HepG2 (cell line): ENCODE data around the gene KIAA1549. TPM values are rescaled to one million over a fixed set of nuclear protein-coding genes. Genes with fewer than 3 reads are reported as not detected.

Experiments used
- ATAC-seq: fragments of 200-7000 bp; cut with Tn5 transposase; 3 replicates; pipeline ENCODE4 v1.9.1; 2020; ENCODE audit warnings: mild to moderate bottlenecking, moderate library complexity
- BruUV-seq: library from RNA; stranded (reverse); fragments of 400-500 nt; replicated peaks from 2 replicates; lab custom pipeline; 2021; lab: Mats Ljungman, UMichigan
- CTCF ChIA-PET: fragments of 300-600 bp; formaldehyde crosslinking; extraction: SDS; loops from one replicate; lab custom pipeline; 2021; ENCODE audit warnings: low total read pairs, inconsistent platforms, low intra/inter-chr PET ratio; lab: Yijun Ruan, JAX
- POLR2A ChIA-PET: fragments of 350-600 bp; sonication (Branson Sonifier 250); formaldehyde crosslinking; loops from one replicate; lab custom pipeline; 2020; ENCODE audit warnings: antibody characterized with exemption, inconsistent platforms; lab: Yijun Ruan, JAX
- DNase-seq: peaks from one replicate; pipeline ENCODE4 v3.0.0-alpha.2; 2015; ENCODE audit warnings: low spot score
- FAIRE-seq: peaks from 3 replicates; lab custom pipeline; 2011; peaks lifted over from hg19 to GRCh38; lab: Jason Lieb, UNC
- H2AFZ ChIP-seq: one replicate; pipeline ENCODE4 v1.6.1; 2011; ENCODE audit warnings: low read length, inconsistent platforms
- H3K27ac ChIP-seq: fragments of 300-600 bp; 3 replicates; pipeline ENCODE4 v1.8.0; 2011; ENCODE audit warnings: mixed run types, mild to moderate bottlenecking, mixed read lengths, low read length, inconsistent platforms; ENCODE audit not compliant: insufficient read depth; ENCODE audit errors: extremely low read length
- H3K27me3 ChIP-seq, 2 experiments: fragments of 200-600 bp in 1 of 2; 2 replicates in 1 of 2; 3 replicates in 1 of 2; pipeline versions ENCODE4 v1.6.0 to v1.8.0; 2011; ENCODE audit warnings: low read length in 2 of 2, mild to moderate bottlenecking in 2 of 2, moderate library complexity in 2 of 2, inconsistent platforms in 1 of 2; ENCODE audit not compliant: insufficient read depth in 2 of 2, control insufficient read depth in 1 of 2
- H3K36me3 ChIP-seq, 2 experiments: fragments of 200-600 bp in 1 of 2; replicated peaks in 1 of 2; 2 replicates in 1 of 2; 3 replicates in 1 of 2; pipeline versions ENCODE4 v1.5.1 to v1.8.0; 2011; ENCODE audit warnings: low read length in 2 of 2, inconsistent platforms in 1 of 2; ENCODE audit not compliant: insufficient read depth in 2 of 2, control insufficient read depth in 1 of 2
- H3K4me1 ChIP-seq: 2 replicates; pipeline ENCODE4 v1.5.1; 2012; ENCODE audit warnings: low read length, inconsistent platforms; ENCODE audit not compliant: insufficient read depth
- H3K4me2 ChIP-seq: 2 replicates; pipeline ENCODE4 v1.6.0; 2011; ENCODE audit warnings: low read depth, low read length, inconsistent platforms
- H3K4me3 ChIP-seq, 3 experiments: fragments of 200-600 bp in 1 of 3; sonication (generic), shearing (Covaris generic) in 1 of 3; replicated peaks in 1 of 3; 2 replicates each; pipeline ENCODE4 v1.5.1; 2011 to 2016; ENCODE audit warnings: low read length in 3 of 3, inconsistent platforms in 2 of 3, low read depth in 2 of 3, mild to moderate bottlenecking in 2 of 3, control low read depth in 1 of 3, mixed read lengths in 1 of 3; ENCODE audit not compliant: insufficient read depth in 1 of 3
- H3K79me2 ChIP-seq: one replicate; pipeline ENCODE4 v1.6.1; 2011; ENCODE audit warnings: low read length, inconsistent platforms; ENCODE audit not compliant: insufficient read depth
- H3K9ac ChIP-seq: 2 replicates; pipeline ENCODE4 v1.6.0; 2011; ENCODE audit warnings: mild to moderate bottlenecking, low read depth, low read length, inconsistent platforms; ENCODE audit not compliant: insufficient read depth
- H3K9me3 ChIP-seq: 2 replicates; pipeline ENCODE4 v1.5.1; 2012; ENCODE audit warnings: mild to moderate bottlenecking, low read length
- H4K20me1 ChIP-seq: 2 replicates; pipeline ENCODE4 v1.6.0; 2011; ENCODE audit warnings: inconsistent platforms, mild to moderate bottlenecking, low read length, moderate library complexity; ENCODE audit not compliant: insufficient read depth
- BRCA1 ChIP-seq: sonication (generic); formaldehyde crosslinking; IDR thresholded peaks from 2 replicates; pipeline ENCODE4 v1.4.0; 2020; ENCODE audit warnings: missing genetic modification reagents
- BRD4 ChIP-seq: sonication (generic); formaldehyde crosslinking; IDR thresholded peaks from 2 replicates; pipeline ENCODE4 v1.4.0; 2020; ENCODE audit warnings: missing genetic modification reagents
- CC2D1A ChIP-seq: sonication (generic); formaldehyde crosslinking; IDR thresholded peaks from 2 replicates; pipeline ENCODE4 v1.8.1; 2023; ENCODE audit warnings: mild to moderate bottlenecking, missing genetic modification reagents
- DPF2 ChIP-seq: sonication (generic); formaldehyde crosslinking; IDR thresholded peaks from 2 replicates; pipeline ENCODE4 v1.4.0; 2020; ENCODE audit warnings: mild to moderate bottlenecking, low read depth, missing genetic modification reagents, borderline replicate concordance
- GPN1 ChIP-seq: sonication (generic); formaldehyde crosslinking; IDR thresholded peaks from 2 replicates; pipeline ENCODE4 v1.5.1; 2020; ENCODE audit warnings: missing genetic modification reagents, borderline replicate concordance
- KDM3A ChIP-seq: IDR thresholded peaks from 2 replicates; pipeline ENCODE4 v1.6.1; 2018; ENCODE audit warnings: low read depth, missing compliant biosample characterization
- KMT2B ChIP-seq: IDR thresholded peaks from 2 replicates; pipeline ENCODE4 v1.6.1; 2016; ENCODE audit warnings: missing genetic modification reagents, missing compliant biosample characterization
- NFYC ChIP-seq: IDR thresholded peaks from 2 replicates; pipeline ENCODE4 v1.6.1; 2016; ENCODE audit warnings: missing genetic modification reagents, missing compliant biosample characterization
- NRL ChIP-seq: sonication (generic); formaldehyde crosslinking; IDR thresholded peaks from 2 replicates; pipeline ENCODE4 v1.5.0; 2020; ENCODE audit warnings: missing genetic modification reagents, mild to moderate bottlenecking, moderate library complexity, borderline replicate concordance
- PCBP1 ChIP-seq: fragments of 200-400 bp; formaldehyde crosslinking; IDR thresholded peaks from 2 replicates; pipeline ENCODE4 v1.6.1; 2017; ENCODE audit warnings: mild to moderate bottlenecking, low read depth, low read length, borderline replicate concordance
- SNAI1 ChIP-seq: sonication (generic); formaldehyde crosslinking; IDR thresholded peaks from 2 replicates; pipeline ENCODE4 v1.5.0; 2020; ENCODE audit warnings: mild to moderate bottlenecking, missing genetic modification reagents, borderline replicate concordance
- SP4 ChIP-seq: sonication (generic); formaldehyde crosslinking; IDR thresholded peaks from 2 replicates; pipeline ENCODE4 v1.8.1; 2023; ENCODE audit warnings: mild to moderate bottlenecking, missing genetic modification reagents
- ZNF333 ChIP-seq: sonication (generic); formaldehyde crosslinking; IDR thresholded peaks from 2 replicates; pipeline ENCODE4 v1.4.0; 2020; ENCODE audit warnings: mild to moderate bottlenecking, missing genetic modification reagents, borderline replicate concordance
- ZNF547 ChIP-seq: sonication (generic); formaldehyde crosslinking; IDR thresholded peaks from 2 replicates; pipeline ENCODE4 v1.5.1; 2020; ENCODE audit warnings: mild to moderate bottlenecking, missing genetic modification reagents
- WGBS: methylation state at CpG from one replicate; pipeline ENCODE4 v1.1.6; 2017; ENCODE audit warnings: low lambda C conversion rate; 5-methylcytosine and 5-hydroxymethylcytosine counted together
- in situ Hi-C: cut with HindIII; loops from 2 replicates; pipeline ENCODE4 v1.10.0; 2017; ENCODE audit warnings: low pct_unique_long_range_greater_than_20kb; ENCODE audit not compliant: extremely low pct_ligation_motif_present
- intact Hi-C: fragments of 100-400 bp; cut with micrococcal nuclease; formaldehyde crosslinking; loops from one replicate; pipeline ENCODE4 v1.10.0; 2022; ENCODE audit not compliant: unreplicated experiment
- polyA plus RNA-seq, 8 experiments: library from polyadenylated mRNA; depleted of rRNA in 3 of 8; stranded (reverse) in 7 of 8; unstranded in 1 of 8; fragments of >200 nt; fragmentation: Illumina TruSeq in 4 of 8; extraction: Trizol in 4 of 8; gene quantifications; 2 replicates each; pipeline versions ENCODE4 v1.2.1 to v1.2.3, GENCODE V29; 2011 to 2016; ENCODE audit warnings: low read depth in 4 of 8, missing spikeins in 1 of 8, mixed read lengths in 1 of 8; ENCODE audit not compliant: insufficient read depth in 1 of 8
- total RNA-seq, 5 experiments: library from RNA; depleted of rRNA; stranded (reverse); fragments of >200 nt; fragmentation: Illumina TruSeq; extraction: Trizol; gene quantifications; 2 replicates each; pipeline ENCODE4 v1.2.3, GENCODE V29; 2016; ENCODE audit warnings: low read depth in 1 of 5
- TF ChIP-seq, protein P1 (sequence below): sonication (generic); formaldehyde crosslinking; IDR thresholded peaks from one replicate; pipeline ENCODE4 v1.5.1; 2020; ENCODE audit warnings: mild to moderate bottlenecking, missing genetic modification reagents; ENCODE audit errors: not compliant biosample characterization

The KIAA1549 gene
- total and polyA plus RNA-seq, 2 of the 13 experiments (the other 11 are each of a cell fraction or from before 2014, with no cell fraction given): 1.1 to 1.8 TPM

DNA sequence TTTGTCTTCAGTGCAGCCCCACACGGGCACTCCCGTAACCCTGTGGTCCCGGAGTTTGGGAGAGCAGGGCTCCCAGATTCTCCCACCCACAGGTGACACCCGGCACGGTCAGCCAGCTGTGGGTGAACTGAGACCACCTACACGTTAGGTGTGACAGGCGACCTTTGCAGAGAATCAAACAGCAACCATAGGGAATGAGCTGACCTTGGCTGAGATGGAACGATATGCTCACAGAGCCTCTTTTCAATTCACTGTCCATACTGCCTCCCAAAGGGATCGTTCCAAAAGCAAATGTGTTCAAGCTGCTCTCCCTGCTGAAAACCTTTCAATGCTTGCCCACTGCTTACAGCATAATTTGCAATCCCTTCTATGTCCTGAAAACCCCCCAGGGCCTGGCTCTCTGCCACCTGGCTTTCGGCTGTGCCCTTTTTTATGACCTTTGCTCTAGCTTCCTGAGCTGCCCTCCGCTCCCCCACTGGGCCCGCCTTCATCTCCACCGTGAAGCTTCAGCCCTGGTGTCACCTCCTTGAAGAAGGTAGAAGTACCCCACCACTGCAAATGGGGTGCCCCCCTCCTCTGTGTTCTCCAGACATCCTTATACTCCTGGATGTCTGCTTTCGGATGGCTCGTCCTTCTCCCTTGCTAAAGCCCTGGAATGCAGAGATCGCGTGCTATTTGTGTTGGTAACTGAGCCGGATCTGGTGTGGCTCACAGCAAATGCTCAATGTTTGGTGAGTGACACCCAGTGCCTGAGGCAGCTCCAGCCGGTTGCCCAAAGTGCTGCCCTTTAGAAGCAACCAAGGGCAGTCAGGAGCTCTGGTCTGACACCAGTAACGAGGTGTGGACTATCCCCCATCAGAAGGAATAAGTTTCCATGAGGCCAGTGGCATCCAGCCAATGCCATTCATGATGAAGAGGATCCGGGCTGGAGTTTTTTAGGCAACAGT, 90.4 kb downstream of the KIAA1549 start:
- peak; percentile 71 for FAIRE-seq
- peak; percentile 73 for DNase-seq
- no peak for TF ChIP-seq DPF2
- no peak for TF ChIP-seq PCBP1
- TF ChIP-seq ZNF547 (CRISPR knock-in tag): no peak
- TF ChIP-seq BRD4 (CRISPR knock-in tag): no peak
- no peak for TF ChIP-seq SNAI1 (CRISPR knock-in tag)
- TF ChIP-seq NFYC (CRISPR knock-in tag): no peak
- TF ChIP-seq KMT2B (CRISPR knock-in tag): no peak
- no peak for TF ChIP-seq BRCA1
- 0 out of 2 replicates have a peak, but pooled peaks have one; percentile 30 for TF ChIP-seq ZNF333 (CRISPR knock-in tag)
- TF ChIP-seq KDM3A (CRISPR knock-in tag): peak; percentile 59; the same call in 1 of the 2 replicates
- TF ChIP-seq, protein P1, sequence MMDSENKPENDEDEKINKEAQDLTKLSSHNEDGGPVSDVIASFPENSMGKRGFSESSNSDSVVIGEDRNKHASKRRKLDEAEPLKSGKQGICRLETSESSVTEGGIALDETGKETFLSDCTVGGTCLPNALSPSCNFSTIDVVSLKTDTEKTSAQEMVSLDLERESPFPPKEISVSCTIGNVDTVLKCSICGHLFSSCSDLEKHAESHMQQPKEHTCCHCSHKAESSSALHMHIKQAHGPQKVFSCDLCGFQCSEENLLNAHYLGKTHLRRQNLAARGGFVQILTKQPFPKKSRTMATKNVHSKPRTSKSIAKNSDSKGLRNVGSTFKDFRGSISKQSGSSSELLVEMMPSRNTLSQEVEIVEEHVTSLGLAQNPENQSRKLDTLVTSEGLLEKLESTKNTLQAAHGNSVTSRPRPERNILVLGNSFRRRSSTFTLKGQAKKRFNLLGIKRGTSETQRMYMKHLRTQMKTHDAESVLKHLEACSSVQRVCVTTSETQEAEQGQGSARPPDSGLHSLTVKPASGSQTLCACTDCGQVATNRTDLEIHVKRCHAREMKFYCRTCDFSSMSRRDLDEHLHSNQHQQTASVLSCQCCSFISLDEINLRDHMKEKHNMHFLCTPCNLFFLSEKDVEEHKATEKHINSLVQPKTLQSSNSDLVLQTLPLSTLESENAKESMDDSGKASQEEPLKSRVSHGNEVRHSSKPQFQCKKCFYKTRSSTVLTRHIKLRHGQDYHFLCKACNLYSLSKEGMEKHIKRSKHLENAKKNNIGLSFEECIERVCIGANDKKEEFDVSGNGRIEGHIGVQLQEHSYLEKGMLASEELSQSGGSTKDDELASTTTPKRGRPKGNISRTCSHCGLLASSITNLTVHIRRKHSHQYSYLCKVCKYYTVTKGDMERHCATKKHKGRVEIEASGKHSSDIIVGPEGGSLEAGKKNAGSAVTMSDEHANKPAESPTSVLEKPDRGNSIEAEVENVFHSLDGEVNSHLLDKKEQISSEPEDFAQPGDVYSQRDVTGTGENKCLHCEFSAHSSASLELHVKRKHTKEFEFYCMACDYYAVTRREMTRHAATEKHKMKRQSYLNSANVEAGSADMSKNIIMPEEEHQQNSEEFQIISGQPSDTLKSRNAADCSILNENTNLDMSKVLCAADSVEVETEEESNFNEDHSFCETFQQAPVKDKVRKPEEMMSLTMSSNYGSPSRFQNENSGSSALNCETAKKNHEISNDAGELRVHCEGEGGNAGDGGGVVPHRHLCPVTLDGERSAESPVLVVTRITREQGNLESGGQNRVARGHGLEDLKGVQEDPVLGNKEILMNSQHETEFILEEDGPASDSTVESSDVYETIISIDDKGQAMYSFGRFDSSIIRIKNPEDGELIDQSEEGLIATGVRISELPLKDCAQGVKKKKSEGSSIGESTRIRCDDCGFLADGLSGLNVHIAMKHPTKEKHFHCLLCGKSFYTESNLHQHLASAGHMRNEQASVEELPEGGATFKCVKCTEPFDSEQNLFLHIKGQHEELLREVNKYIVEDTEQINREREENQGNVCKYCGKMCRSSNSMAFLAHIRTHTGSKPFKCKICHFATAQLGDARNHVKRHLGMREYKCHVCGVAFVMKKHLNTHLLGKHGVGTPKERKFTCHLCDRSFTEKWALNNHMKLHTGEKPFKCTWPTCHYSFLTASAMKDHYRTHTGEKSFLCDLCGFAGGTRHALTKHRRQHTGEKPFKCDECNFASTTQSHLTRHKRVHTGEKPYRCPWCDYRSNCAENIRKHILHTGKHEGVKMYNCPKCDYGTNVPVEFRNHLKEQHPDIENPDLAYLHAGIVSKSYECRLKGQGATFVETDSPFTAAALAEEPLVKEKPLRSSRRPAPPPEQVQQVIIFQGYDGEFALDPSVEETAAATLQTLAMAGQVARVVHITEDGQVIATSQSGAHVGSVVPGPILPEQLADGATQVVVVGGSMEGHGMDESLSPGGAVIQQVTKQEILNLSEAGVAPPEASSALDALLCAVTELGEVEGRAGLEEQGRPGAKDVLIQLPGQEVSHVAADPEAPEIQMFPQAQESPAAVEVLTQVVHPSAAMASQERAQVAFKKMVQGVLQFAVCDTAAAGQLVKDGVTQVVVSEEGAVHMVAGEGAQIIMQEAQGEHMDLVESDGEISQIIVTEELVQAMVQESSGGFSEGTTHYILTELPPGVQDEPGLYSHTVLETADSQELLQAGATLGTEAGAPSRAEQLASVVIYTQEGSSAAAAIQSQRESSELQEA (CRISPR knock-in tag): no peak
- no peak for TF ChIP-seq SP4 (CRISPR knock-in tag)
- peak; percentile 52; the same call in 1 of the 2 replicates for TF ChIP-seq NRL (CRISPR knock-in tag)
- TF ChIP-seq CC2D1A (CRISPR knock-in tag): no peak
- TF ChIP-seq GPN1 (CRISPR knock-in tag): no peak

More for the DNA sequence above, 90.4 kb downstream of the KIAA1549 start:
- Histone ChIP-seq H3K36me3 (no peaks in the 10 kb centered on the region; a peak in 1 of 5 replicates), H3K27ac (peak overlapping the region; percentile 50), H3K9me3 (no peaks in the 10 kb centered on the region), H3K4me1 (peaks cover 55% of the 10 kb centered on the region), H3K4me3 (peak overlapping the region; percentile 35 to 62 (median 46); a peak in 5 of 6 replicates), H4K20me1 (no peaks in the 10 kb centered on the region), H2AFZ (peak overlapping the region; percentile 37), H3K9ac (peak overlapping the region; percentile 40), H3K27me3 (no peaks in the 10 kb centered on the region), H3K79me2 (no peaks in the 10 kb centered on the region), H3K4me2 (peak overlapping the region; percentile 83)
- peak; percentile 94 for ATAC-seq
- WGBS: 7% methylated on average over 10 of the region's 21 CpGs
- intact Hi-C loops (no loop called here), in situ Hi-C loops (no loop called here)
- ChIA-PET POLR2A (interaction anchor here (0.8 kb wide), 1 partner anchor 90 kb away, joined by 3 read pairs; no protein-coding TSS in a partner anchor), CTCF (no interaction called here)
- TSS peak; percentile 44 for BruUV-seq
